Ovary (tissue), 3 donors: ENCODE measurements around the gene APOBEC4.

Source experiments
- CTCF ChIP-seq, 3 donors: fragments of 450-650 bp in 2 of 3; fragments of 200-600 bp in 1 of 3; IDR thresholded peaks; one replicate each; pipeline versions ENCODE4 v1.5.1 to v1.8.0; 2016 to 2022; ENCODE audit warnings: antibody characterized with exemption in 3 of 3, mild to moderate bottlenecking in 1 of 3
- EP300 ChIP-seq: sonication (generic); formaldehyde crosslinking; IDR thresholded peaks from one replicate; pipeline ENCODE4 v1.6.1; 2017; ENCODE audit warnings: antibody characterized with exemption
- donor health status: DM: no; HTN: no; CAD: no.

DNA sequence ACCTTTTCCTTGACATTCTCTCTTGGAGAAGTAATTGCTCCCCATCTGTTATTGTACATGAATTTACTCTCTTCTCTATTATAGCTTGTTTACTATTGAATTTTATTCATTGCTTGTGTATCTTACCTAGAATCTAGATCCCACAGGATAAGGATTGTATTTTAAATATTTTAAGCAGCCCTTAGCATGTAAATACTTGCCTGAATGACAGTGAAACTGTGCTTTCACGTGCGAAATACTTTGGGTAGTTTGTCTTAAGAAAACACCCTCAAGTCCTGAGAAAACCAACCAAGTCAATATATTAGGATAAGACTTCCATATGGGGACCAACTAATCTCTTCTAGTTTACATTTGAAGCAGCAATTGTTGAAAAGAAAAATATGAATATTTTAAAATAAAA, 32.8 kb downstream of the APOBEC4 start:
- no peak for TF ChIP-seq CTCF (IDR thresholded peaks at IDR 0.05)
- no peak for TF ChIP-seq EP300
